ENCODE data around the gene TIGD6. TPM values are rescaled to one million over a fixed set of nuclear protein-coding genes. Genes with fewer than 3 reads are reported as not detected.

Gene TIGD6
- total and polyA plus RNA-seq, 2 of the 4 experiments (the other 2 are of a cell fraction), result 5.8 to 6.6 TPM

DNA sequence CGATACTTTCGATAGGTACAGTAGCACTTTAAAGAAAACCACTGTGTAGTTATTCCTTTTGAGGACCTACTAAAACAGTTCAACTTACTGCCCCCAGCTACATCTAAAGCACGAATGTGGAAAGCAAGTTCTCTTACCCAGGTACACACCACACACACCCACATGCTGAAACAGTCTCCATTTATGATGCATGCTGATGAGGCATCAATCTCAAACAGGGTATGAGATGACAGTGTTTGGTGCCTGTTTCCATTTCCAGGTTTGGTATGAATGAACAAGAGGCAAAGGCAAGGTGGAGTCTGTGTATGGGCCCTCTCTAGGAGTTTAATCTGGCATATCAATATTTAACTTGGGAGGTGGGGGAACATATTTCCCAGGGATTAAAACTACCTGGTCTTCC, 14.0 kb upstream of the TIGD6 start:
- TF ChIP-seq, protein P1, sequence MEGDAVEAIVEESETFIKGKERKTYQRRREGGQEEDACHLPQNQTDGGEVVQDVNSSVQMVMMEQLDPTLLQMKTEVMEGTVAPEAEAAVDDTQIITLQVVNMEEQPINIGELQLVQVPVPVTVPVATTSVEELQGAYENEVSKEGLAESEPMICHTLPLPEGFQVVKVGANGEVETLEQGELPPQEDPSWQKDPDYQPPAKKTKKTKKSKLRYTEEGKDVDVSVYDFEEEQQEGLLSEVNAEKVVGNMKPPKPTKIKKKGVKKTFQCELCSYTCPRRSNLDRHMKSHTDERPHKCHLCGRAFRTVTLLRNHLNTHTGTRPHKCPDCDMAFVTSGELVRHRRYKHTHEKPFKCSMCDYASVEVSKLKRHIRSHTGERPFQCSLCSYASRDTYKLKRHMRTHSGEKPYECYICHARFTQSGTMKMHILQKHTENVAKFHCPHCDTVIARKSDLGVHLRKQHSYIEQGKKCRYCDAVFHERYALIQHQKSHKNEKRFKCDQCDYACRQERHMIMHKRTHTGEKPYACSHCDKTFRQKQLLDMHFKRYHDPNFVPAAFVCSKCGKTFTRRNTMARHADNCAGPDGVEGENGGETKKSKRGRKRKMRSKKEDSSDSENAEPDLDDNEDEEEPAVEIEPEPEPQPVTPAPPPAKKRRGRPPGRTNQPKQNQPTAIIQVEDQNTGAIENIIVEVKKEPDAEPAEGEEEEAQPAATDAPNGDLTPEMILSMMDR (conservative IDR thresholded peaks at IDR 0.05; ENCODE audit: low read depth, low read length), result no peak
- TF ChIP-seq CHD1 (IDR thresholded peaks at IDR 0.05; ENCODE audit: low read depth, low read length) (no peak), RAD21 (IDR thresholded peaks at IDR 0.05; ENCODE audit: low read length) (no peak), RCOR1 (IDR thresholded peaks at IDR 0.05; ENCODE audit: insufficient replicate concordance, low read length) (no peak), MAZ (IDR thresholded peaks at IDR 0.05; ENCODE audit: borderline replicate concordance, low read depth, low read length) (no peak), POLR2A (IDR thresholded peaks at IDR 0.05; ENCODE audit: low read depth, low read length) (no peak), BHLHE40 (IDR thresholded peaks at IDR 0.05; ENCODE audit: low read depth, low read length) (no peak), FOS (IDR thresholded peaks at IDR 0.05; ENCODE audit: low read depth, low read length) (no peak), RFX5 (IDR thresholded peaks at IDR 0.05; ENCODE audit: low read depth, low read length) (no peak), CEBPB (IDR thresholded peaks at IDR 0.05; ENCODE audit: low read depth, low read length) (no peak)
- TF ChIP-seq, protein P2, sequence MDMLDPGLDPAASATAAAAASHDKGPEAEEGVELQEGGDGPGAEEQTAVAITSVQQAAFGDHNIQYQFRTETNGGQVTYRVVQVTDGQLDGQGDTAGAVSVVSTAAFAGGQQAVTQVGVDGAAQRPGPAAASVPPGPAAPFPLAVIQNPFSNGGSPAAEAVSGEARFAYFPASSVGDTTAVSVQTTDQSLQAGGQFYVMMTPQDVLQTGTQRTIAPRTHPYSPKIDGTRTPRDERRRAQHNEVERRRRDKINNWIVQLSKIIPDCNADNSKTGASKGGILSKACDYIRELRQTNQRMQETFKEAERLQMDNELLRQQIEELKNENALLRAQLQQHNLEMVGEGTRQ (IDR thresholded peaks at IDR 0.05; ENCODE audit: low read depth, low read length), result no peak
- H2AFZ ChIP-seq (replicated peaks; ENCODE audit: low read length, poor library complexity), result no peak overlapping the region
- H2BK20ac ChIP-seq (ENCODE audit: low read depth, low read length), result no peak overlapping the region
- WGBS, 2 experiments (ENCODE audit: extremely low coverage in 2 of 2, insufficient read length in 1 of 2), result no CpG with 5 or more reads among the region's 3 CpGs
- no peak for ATAC-seq (ENCODE audit: low read depth)
- peaks cover 13% of the 10 kb centered on the region for H3K9me3 ChIP-seq (ENCODE audit: control insufficient read depth, insufficient read depth, low read length)
- no peaks in the 10 kb centered on the region for H3K27me3 ChIP-seq (ENCODE audit: control insufficient read depth, insufficient read depth, low read length)
- POLR2A ChIA-PET (ENCODE audit: unreplicated experiment), result no interaction called here
- dilution Hi-C loops (cut with HindIII; ENCODE audit: low sequenced_read_pairs, unreplicated experiment), result no loop called here
- H2AK5ac ChIP-seq (ENCODE audit: low read depth, low read length), result no peak overlapping the region
- no peak overlapping the region for H4K8ac ChIP-seq (ENCODE audit: low read depth in 2 of 2, low read length in 2 of 2)
- no peak overlapping the region for H4K5ac ChIP-seq (ENCODE audit: low read depth, low read length)
- no peak overlapping the region for H2BK120ac ChIP-seq (ENCODE audit: low read depth, low read length)
- H3K9ac ChIP-seq (ENCODE audit: low read depth, low read length), result no peak overlapping the region
- H3K4me2 ChIP-seq (ENCODE audit: low read depth, low read length), result no peak overlapping the region
- H3K4me1 ChIP-seq (ENCODE audit: control insufficient read depth, insufficient read depth, low read length), result no peaks in the 10 kb centered on the region
- H2AK9ac ChIP-seq (replicated peaks; ENCODE audit: low read depth, low read length, poor library complexity), result no peak overlapping the region
- in situ Hi-C loops (cut with MboI; ENCODE audit: low sequenced_read_pairs), result no loop called here
- intact Hi-C loops (cut with micrococcal nuclease), result no loop called here
- H3K14ac ChIP-seq (replicated peaks; ENCODE audit: low read depth, low read length), result no peak overlapping the region
- H2BK5ac ChIP-seq (ENCODE audit: low read depth, low read length, poor library complexity, severe bottlenecking), result no peak overlapping the region
- no peak overlapping the region for H3K4me3 ChIP-seq (ENCODE audit: insufficient read depth, low read depth, low read length)
- H3K23ac ChIP-seq (ENCODE audit: low read depth, low read length), result no peak overlapping the region
- peaks cover 41 to 46% of the 10 kb centered on the region in 2 experiments for H3K79me1 ChIP-seq (ENCODE audit: low read depth in 1 of 2, low read length in 2 of 2)
- H4K91ac ChIP-seq (ENCODE audit: insufficient read depth, low read depth, low read length), result no peak overlapping the region
- no peak overlapping the region for H3K18ac ChIP-seq (ENCODE audit: low read depth, low read length)
- H3K36me3 ChIP-seq (ENCODE audit: control insufficient read depth, insufficient read depth, low read length), result peaks cover 50% of the 10 kb centered on the region
- BruUV-seq (replicated peaks), result no TSS peak
- DNase-seq, result no peak
- peaks cover 3% of the 10 kb centered on the region; the same call in 1 of the 2 replicates for H4K20me1 ChIP-seq (ENCODE audit: insufficient read depth, low read length)
- H3K56ac ChIP-seq (ENCODE audit: extremely low read depth, insufficient read depth, low read length), result no peak overlapping the region
- H2BK15ac ChIP-seq (ENCODE audit: low read depth, low read length), result no peak overlapping the region
- peaks cover 7% of the 10 kb centered on the region for H3K9me1 ChIP-seq (ENCODE audit: insufficient read depth, low read length)
- no peak overlapping the region for H3K4ac ChIP-seq (ENCODE audit: low read depth, low read length)
- H3K27ac ChIP-seq (ENCODE audit: insufficient read depth, low read length), result no peak overlapping the region
- CTCF ChIA-PET, result no interaction called here
